Astrocyte (in vitro differentiated cells and primary cell): ENCODE results near the gene SH3GL3. TPM values are rescaled to one million over a fixed set of nuclear protein-coding genes. Genes with fewer than 3 reads are reported as not detected.

Experiments
- DNase-seq: peaks from one replicate; pipeline ENCODE4 v3.0.0-alpha.2; 2010; ENCODE audit warnings: low read depth
- FAIRE-seq: peaks from 2 replicates; lab custom pipeline; 2011; peaks lifted over from hg19 to GRCh38; lab: Jason Lieb, UNC
- H2AFZ ChIP-seq: 2 replicates; pipeline ENCODE4 v1.6.0; 2012; ENCODE audit warnings: low read depth, low read length, inconsistent platforms
- H3K27ac ChIP-seq: 2 replicates; pipeline ENCODE4 v1.5.1; 2011; ENCODE audit warnings: low read depth, low read length, inconsistent platforms
- H3K27me3 ChIP-seq: 2 replicates; pipeline ENCODE4 v1.6.0; 2011; ENCODE audit warnings: low read length, inconsistent platforms; ENCODE audit not compliant: insufficient read depth
- H3K36me3 ChIP-seq: 2 replicates; pipeline ENCODE4 v1.5.1; 2011; ENCODE audit warnings: low read length, inconsistent platforms; ENCODE audit not compliant: insufficient read depth
- H3K4me1 ChIP-seq: 2 replicates; pipeline ENCODE4 v1.5.1; 2011; ENCODE audit warnings: low read length, inconsistent platforms; ENCODE audit not compliant: insufficient read depth
- H3K4me2 ChIP-seq: 2 replicates; pipeline ENCODE4 v1.6.0; 2012; ENCODE audit warnings: low read length, inconsistent platforms
- H3K4me3 ChIP-seq: 2 replicates; pipeline ENCODE4 v1.5.1; 2011; ENCODE audit warnings: low read depth, mild to moderate bottlenecking, low read length, inconsistent platforms; ENCODE audit not compliant: insufficient read depth
- H3K79me2 ChIP-seq: 2 replicates; pipeline ENCODE4 v1.6.0; 2012; ENCODE audit warnings: mild to moderate bottlenecking, low read length, inconsistent platforms; ENCODE audit not compliant: insufficient read depth
- H3K9ac ChIP-seq: 2 replicates; pipeline ENCODE4 v1.6.0; 2012; ENCODE audit warnings: mild to moderate bottlenecking, low read length, inconsistent platforms
- H3K9me3 ChIP-seq: 2 replicates; pipeline ENCODE4 v1.5.1; 2012; ENCODE audit warnings: low read depth, mild to moderate bottlenecking, low read length, inconsistent platforms; ENCODE audit not compliant: insufficient read depth
- H4K20me1 ChIP-seq: 2 replicates; pipeline ENCODE4 v1.6.0; 2012; ENCODE audit warnings: low read length, inconsistent platforms; ENCODE audit not compliant: insufficient read depth
- H3K27ac Mint-ChIP-seq: one replicate; pipeline ENCODE4 v1.8.0; 2021; ENCODE audit warnings: mild to moderate bottlenecking, mixed read lengths; ENCODE audit not compliant: unreplicated experiment
- H3K27me3 Mint-ChIP-seq: one replicate; pipeline ENCODE4 v1.8.0; 2021; ENCODE audit warnings: low read depth, mixed read lengths; ENCODE audit not compliant: unreplicated experiment
- H3K36me3 Mint-ChIP-seq: one replicate; pipeline ENCODE4 v1.8.0; 2021; ENCODE audit warnings: low read depth, mixed read lengths; ENCODE audit not compliant: unreplicated experiment
- H3K4me1 Mint-ChIP-seq: one replicate; pipeline ENCODE4 v1.8.0; 2021; ENCODE audit warnings: low read depth, mixed read lengths; ENCODE audit not compliant: unreplicated experiment
- H3K4me3 Mint-ChIP-seq: one replicate; pipeline ENCODE4 v1.8.0; 2021; ENCODE audit warnings: mild to moderate bottlenecking, moderate library complexity, mixed read lengths; ENCODE audit not compliant: unreplicated experiment
- H3K9me3 Mint-ChIP-seq: one replicate; pipeline ENCODE4 v1.8.0; 2021; ENCODE audit warnings: mild to moderate bottlenecking, mixed read lengths; ENCODE audit not compliant: unreplicated experiment
- EZH2 ChIP-seq: IDR thresholded peaks from 2 replicates; pipeline ENCODE4 v1.6.1; 2012; ENCODE audit warnings: mild to moderate bottlenecking, low read length, inconsistent platforms; ENCODE audit not compliant: insufficient read depth
- total RNA-seq: library from RNA; stranded (reverse); gene quantifications from 2 replicates; pipeline ENCODE4 v1.2.1, GENCODE V29; 2021
- TF ChIP-seq, protein P1 (sequence below): IDR thresholded peaks from 2 replicates; pipeline ENCODE4 v1.5.1; 2011; ENCODE audit warnings: low read depth, mild to moderate bottlenecking, inconsistent platforms, low read length, moderate library complexity; ENCODE audit not compliant: insufficient read depth

Gene SH3GL3
- total RNA-seq, 1 donor from 2014 or later: 2.7 TPM

DNA sequence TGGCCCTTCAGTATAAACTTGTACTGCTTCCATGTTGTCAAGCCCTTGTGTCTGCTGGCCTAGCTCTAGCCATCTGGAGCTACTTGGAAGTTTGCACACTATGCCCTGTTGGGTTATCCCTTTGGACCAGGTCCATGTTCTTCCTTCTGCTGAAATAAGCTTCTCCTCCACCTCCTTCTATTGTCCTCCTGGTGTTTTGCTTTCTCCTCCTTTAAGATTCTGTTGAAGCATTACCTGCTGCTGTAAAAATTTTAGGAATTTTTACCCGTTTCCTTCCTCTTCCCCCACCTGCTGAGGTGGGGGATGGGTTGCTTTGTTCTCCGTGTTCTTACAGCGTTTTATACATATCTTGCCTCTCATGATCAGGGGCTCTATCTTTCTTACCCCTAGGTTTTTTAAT, 51.7 kb downstream of the SH3GL3 start:
- Histone ChIP-seq H3K9ac (no peak overlapping the region), H3K27me3 (no peaks in the 10 kb centered on the region), H2AFZ (no peak overlapping the region), H4K20me1 (no peaks in the 10 kb centered on the region), H3K36me3 (no peaks in the 10 kb centered on the region), H3K79me2 (no peaks in the 10 kb centered on the region), H3K4me2 (no peak overlapping the region), H3K9me3 (no peaks in the 10 kb centered on the region), H3K4me1 (no peaks in the 10 kb centered on the region), H3K4me3 (no peak overlapping the region), H3K27ac (no peak overlapping the region)
- Mint-ChIP-seq H3K36me3 (peaks cover 2% of the 10 kb centered on the region), H3K4me3 (no peak overlapping the region), H3K9me3 (peaks cover 12% of the 10 kb centered on the region), H3K27me3 (peaks cover 2% of the 10 kb centered on the region), H3K27ac (no peak overlapping the region), H3K4me1 (no peaks in the 10 kb centered on the region)
- FAIRE-seq: no peak
- no peak for DNase-seq
- TF ChIP-seq EZH2: no peak
- TF ChIP-seq, protein P1, sequence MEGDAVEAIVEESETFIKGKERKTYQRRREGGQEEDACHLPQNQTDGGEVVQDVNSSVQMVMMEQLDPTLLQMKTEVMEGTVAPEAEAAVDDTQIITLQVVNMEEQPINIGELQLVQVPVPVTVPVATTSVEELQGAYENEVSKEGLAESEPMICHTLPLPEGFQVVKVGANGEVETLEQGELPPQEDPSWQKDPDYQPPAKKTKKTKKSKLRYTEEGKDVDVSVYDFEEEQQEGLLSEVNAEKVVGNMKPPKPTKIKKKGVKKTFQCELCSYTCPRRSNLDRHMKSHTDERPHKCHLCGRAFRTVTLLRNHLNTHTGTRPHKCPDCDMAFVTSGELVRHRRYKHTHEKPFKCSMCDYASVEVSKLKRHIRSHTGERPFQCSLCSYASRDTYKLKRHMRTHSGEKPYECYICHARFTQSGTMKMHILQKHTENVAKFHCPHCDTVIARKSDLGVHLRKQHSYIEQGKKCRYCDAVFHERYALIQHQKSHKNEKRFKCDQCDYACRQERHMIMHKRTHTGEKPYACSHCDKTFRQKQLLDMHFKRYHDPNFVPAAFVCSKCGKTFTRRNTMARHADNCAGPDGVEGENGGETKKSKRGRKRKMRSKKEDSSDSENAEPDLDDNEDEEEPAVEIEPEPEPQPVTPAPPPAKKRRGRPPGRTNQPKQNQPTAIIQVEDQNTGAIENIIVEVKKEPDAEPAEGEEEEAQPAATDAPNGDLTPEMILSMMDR: no peak

DNA sequence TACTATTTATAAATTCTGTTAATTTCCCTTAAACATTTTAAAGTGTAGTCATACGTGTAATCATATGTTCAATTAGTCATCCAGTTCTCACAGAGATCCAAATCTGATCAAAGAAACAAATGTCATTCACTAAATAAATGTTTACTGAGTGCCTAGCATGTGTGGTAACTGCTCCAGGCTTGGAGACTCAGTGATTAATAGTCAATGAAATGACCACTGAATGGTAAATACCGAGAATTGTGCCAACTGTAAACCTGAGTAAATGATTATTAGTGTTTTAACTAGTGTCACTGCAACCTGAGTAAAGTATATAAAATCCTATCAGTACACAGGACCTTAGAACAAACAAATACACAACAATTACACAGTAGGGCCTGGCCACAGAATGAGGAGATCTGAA, 52.3 kb downstream of the SH3GL3 start:
- H3K27ac Mint-ChIP-seq: no peak overlapping the region
- H3K4me3 ChIP-seq: no peak overlapping the region
- no peaks in the 10 kb centered on the region for H3K27me3 ChIP-seq
- H3K4me1 Mint-ChIP-seq: peaks cover 4% of the 10 kb centered on the region
- H3K27ac ChIP-seq: no peak overlapping the region
- H3K36me3 ChIP-seq: no peaks in the 10 kb centered on the region
- no peak overlapping the region for H2AFZ ChIP-seq
- FAIRE-seq: no peak
- H3K4me1 ChIP-seq: no peaks in the 10 kb centered on the region
- H3K36me3 Mint-ChIP-seq: no peaks in the 10 kb centered on the region
- H3K9me3 ChIP-seq: no peaks in the 10 kb centered on the region
- H3K4me2 ChIP-seq: no peak overlapping the region
- peaks cover 11% of the 10 kb centered on the region for H3K9me3 Mint-ChIP-seq
- no peak for DNase-seq
- TF ChIP-seq, protein P1: no peak
- TF ChIP-seq EZH2: no peak
- no peaks in the 10 kb centered on the region for H4K20me1 ChIP-seq
- no peaks in the 10 kb centered on the region for H3K79me2 ChIP-seq
- H3K9ac ChIP-seq: no peak overlapping the region
- H3K27me3 Mint-ChIP-seq: peaks cover 2% of the 10 kb centered on the region
- no peak overlapping the region for H3K4me3 Mint-ChIP-seq

DNA sequence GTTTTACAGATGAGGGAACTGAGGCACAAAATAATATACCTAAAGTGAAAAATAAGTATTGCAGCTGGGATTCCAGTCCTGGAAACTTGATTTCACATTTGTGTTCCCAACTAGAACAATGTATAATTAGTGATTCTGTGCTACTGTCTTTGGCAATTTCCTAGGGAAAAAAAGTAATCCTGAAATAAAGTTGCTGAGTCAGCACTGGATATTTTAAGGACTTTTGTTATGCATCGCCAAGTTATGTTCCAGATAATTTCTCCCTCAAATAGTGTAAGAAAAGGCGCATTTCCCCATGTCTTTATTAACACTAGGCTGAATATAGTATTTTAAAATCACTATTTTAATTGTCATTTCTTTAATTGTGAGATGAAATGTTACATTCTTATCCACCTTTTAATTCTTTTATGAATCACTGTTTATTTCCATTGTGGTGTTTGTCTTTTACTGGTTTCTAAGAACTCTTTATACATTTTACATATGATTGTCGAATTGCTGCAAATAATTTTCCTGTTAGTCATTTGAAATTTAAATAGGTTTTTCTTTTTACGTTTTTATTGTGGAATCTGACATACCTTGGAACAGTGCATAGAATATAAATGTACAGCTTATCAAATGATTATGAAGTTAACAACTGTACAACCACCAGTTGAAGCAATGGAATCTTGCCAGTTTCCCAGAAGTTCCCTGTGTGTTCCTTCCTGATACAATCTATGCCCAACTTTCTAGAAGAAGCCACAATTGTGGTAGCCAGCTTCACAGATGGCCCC, 56.6 kb downstream of the SH3GL3 start:
- no peaks in the 10 kb centered on the region for H3K9me3 ChIP-seq
- H3K36me3 ChIP-seq: no peaks in the 10 kb centered on the region
- FAIRE-seq (no peak), DNase-seq (no peak)
- no peaks in the 10 kb centered on the region for H3K79me2 ChIP-seq
- no peak overlapping the region for H3K9ac ChIP-seq
- Mint-ChIP-seq H3K27ac (no peak overlapping the region), H3K4me3 (no peak overlapping the region), H3K9me3 (peaks cover 2% of the 10 kb centered on the region), H3K36me3 (no peaks in the 10 kb centered on the region), H3K4me1 (peaks cover 6% of the 10 kb centered on the region), H3K27me3 (no peaks in the 10 kb centered on the region)
- H3K4me2 ChIP-seq: no peak overlapping the region
- no peak overlapping the region for H3K27ac ChIP-seq
- H4K20me1 ChIP-seq: no peaks in the 10 kb centered on the region
- TF ChIP-seq, protein P1: no peak
- no peak for TF ChIP-seq EZH2
- no peak overlapping the region for H3K4me3 ChIP-seq
- H2AFZ ChIP-seq: no peak overlapping the region
- H3K4me1 ChIP-seq: no peaks in the 10 kb centered on the region
- H3K27me3 ChIP-seq: no peaks in the 10 kb centered on the region
